NCI-H2029 treated with DMSO at 0.1 percent for 48 hours (cell line): ENCODE data around the gene TMEM161B.
"Not testable (repeated sequence)": the region's sequence is repeated elsewhere in the genome, so short reads cannot be mapped to it uniquely, and the experiment has no call there.

Experiments used
- DNase-seq: peaks from one replicate; lab custom pipeline; 2025; lab: John Stamatoyannopoulos, UW

TMEM161B gene

DNA sequence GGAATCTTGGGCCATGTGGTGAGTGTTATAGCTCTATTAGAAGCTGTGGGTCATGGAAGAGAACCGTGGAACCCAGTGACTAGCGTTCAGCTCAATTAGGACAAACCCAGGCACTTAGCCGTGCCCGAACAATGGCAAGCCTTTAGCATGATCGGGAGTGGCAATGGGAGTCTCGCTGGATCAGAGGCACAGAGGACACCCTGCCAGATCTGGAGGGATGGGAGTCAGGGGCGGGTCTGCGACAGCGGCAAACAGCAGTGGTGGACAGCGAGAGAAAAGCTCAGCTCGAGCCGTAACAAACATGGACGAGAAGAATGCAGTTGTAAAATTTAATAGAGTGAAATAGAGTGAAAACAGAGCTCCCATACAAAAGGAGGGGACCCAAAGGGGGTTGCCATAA is 91.2 kb downstream of the TMEM161B start:
- DNase-seq: not testable (repeated sequence)

- DNase-seq: no peak
Observed at GRCh38 chr5:88172847-88173758, 95.5 kb downstream of the TMEM161B start.

DNA sequence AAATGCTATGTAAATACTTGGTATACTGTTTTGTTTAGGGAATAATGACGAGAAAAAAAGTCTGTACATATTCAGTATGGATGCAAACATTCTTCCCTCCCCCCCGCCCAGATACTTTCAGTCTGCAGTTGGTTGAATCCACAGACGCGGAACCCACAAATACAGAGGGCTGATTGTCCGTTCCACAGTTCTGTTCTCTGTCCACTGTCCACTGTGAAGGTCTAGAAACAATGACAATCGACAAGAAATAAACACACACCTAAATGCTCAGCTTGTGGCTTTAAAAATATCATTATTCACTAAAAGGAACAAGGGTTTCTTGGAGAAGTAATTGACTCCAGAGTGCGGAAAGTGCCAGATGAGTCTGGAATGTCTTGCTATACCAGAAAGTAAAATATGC is 109.1 kb downstream of the TMEM161B start:
- DNase-seq: no peak

GRCh38 chr5:88158056-88158455 is 110.6 kb downstream of the TMEM161B start:
- DNase-seq: no peak

GRCh38 chr5:88154891-88155290 is 113.8 kb downstream of the TMEM161B start:
- no peak for DNase-seq

GRCh38 chr5:88150747-88151146 is 117.9 kb downstream of the TMEM161B start:
- no peak for DNase-seq

GRCh38 chr5:88145611-88146467 is 122.8 kb downstream of the TMEM161B start:
- DNase-seq: no peak

GRCh38 chr5:88145221-88145610 is 123.4 kb downstream of the TMEM161B start:
- no peak for DNase-seq
